Left forelimb (tissue), 1 donor: ENCODE results near the gene CACNA1D.
A peak's percentile ranks its signal among the peaks of the same experiment; 100 is the strongest.

Experiments used
- DNase-seq: peaks from one replicate; pipeline ENCODE4 v3.0.0-alpha.2; 2018; ENCODE audit warnings: low spot score

The CACNA1D gene

DNA sequence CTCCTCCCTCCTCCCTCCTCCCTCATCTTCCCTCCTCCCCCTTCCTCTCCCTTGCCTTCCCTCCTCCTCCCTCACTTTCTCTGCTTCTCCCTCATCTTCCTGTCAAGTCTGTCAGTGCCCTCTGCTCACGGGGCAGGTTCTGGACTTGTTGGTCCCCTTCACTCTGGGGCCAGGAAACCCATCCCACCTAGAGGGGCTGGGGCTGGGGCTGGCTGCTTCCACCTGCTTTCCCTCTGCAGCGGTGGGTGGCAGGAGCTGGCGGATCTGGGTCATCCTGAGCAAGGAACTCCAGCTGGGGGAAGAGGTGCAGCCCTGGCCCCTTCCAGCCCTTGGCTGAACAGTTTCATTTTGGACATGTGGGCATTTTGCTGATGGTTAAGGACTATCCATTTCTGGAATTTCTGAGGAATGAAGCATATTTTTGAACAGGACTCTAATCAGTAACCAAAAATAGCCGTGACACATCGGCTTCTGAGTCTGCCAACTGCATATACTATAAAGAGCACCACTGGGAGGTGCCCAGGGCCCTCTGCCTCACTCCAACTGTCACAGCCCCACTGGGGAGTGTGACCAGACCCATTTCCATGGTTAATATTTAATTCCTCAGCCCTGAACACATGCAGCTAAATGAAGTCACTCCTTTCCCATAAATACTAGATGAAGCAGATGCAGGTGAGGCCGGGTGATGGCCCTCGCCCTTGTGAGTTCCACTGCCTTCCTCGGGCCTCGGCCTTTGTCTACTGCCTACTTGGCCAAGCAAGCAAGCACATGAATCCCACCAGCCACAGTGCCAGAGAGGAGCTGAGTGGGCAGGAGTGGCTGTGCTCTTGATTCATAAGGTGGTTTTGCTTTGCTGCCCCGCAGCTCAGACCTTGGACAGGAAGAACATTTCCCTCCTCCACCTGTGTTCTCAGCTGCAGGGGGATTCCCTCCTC, 312.0 kb downstream of the CACNA1D start:
- peak; percentile 61 for DNase-seq

DNA sequence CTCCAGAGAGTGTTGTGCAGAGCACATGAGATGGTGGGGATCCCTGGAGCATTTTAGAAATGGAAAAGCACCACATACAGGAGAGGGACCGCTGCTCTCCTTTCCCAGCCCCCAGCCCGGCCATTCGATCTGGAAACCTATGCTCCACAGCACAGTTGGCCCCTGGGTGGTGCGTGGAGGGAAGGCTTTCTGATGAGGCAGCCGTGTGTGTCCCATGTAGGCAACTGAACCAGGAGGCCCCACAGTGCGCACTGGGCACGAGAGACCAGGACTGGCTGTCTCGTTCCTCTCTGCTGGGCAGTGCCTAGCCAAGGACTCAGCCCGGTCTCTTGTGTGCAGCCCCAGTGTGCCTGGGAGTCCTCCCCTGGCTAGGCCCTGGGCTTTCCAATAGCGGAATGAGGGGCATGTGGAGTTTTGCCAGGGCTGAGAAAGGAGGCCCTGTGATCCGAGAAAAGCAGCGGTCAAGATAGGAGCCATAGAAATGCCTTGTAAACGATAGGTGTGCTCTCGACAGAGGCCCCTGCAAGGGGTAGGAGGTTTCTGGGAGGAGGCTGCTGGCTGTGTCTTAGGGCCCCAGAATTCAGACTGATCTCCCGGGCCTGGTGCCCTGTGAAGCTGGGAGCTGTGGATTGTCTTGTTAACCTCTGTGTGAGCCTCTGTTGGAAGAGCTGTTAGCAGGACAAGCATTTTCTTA, 312.9 kb downstream of the CACNA1D start:
- DNase-seq, result peak; percentile 38

DNA sequence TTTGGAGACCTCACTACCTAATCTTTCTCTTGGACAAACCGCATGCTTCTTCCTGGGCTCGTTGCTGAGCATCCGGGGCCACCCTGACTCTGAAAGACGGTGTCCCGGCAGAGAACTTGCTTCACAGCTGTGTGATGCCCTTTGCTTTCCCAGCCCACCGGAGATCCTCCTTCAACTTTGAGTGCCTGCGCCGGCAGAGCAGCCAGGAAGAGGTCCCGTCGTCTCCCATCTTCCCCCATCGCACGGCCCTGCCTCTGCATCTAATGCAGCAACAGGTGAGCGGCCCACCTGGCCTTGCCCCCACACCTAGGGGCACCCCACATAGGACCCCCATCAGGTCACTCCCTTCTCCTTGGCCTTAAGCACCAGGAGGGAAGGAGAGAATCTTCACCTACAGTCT, 314.1 kb downstream of the CACNA1D start:
- peak; percentile 51 for DNase-seq

DNA sequence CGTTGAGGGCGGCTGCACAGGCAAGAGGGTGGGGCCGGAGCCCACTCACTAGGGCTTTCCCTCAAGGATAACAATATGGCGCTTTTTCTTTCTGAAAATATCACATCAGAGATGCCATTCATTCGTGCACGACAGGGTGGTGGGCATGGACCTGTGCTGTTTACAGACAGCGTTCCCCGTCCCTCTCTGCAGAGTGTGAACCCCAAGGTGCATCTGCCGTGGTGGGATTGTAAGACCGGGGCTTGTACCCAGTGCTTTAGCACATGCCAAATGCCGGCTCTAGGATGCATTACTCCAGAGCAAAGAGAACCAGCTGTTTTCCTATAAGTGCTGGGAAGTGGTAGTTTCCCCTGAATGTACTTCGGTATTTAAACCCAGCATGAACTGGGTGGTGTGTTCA, 314.9 kb downstream of the CACNA1D start:
- DNase-seq, result no peak

DNA sequence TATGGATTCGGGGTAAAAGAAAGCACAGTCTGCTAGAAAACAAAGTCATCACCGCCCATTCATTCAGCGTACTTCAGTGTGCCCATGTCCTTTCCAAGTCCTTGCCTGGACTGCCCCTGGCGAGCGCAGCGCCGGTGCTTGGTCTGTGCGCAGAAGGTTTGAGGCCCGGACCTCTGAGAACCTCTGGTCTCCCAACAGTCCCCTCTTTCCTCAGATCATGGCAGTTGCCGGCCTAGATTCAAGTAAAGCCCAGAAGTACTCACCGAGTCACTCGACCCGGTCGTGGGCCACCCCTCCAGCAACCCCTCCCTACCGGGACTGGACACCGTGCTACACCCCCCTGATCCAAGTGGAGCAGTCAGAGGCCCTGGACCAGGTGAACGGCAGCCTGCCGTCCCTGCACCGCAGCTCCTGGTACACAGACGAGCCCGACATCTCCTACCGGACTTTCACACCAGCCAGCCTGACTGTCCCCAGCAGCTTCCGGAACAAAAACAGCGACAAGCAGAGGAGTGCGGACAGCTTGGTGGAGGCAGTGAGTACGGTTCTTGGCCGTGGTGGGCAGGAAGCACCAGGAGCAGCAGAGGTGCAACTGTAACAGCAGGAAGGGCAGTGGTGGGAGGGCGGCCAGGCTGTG, 315.5 kb downstream of the CACNA1D start:
- peak; percentile 20 for DNase-seq

DNA sequence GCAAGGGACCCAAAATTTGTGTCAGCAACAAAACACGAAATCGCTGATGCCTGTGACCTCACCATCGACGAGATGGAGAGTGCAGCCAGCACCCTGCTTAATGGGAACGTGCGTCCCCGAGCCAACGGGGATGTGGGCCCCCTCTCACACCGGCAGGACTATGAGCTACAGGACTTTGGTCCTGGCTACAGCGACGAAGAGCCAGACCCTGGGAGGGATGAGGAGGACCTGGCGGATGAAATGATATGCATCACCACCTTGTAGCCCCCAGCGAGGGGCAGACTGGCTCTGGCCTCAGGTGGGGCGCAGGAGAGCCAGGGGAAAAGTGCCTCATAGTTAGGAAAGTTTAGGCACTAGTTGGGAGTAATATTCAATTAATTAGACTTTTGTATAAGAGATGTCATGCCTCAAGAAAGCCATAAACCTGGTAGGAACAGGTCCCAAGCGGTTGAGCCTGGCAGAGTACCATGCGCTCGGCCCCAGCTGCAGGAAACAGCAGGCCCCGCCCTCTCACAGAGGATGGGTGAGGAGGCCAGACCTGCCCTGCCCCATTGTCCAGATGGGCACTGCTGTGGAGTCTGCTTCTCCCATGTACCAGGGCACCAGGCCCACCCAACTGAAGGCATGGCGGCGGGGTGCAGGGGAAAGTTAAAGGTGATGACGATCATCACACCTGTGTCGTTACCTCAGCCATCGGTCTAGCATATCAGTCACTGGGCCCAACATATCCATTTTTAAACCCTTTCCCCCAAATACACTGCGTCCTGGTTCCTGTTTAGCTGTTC, 316.9 kb downstream of the CACNA1D start:
- DNase-seq, result peak; percentile 50

DNA sequence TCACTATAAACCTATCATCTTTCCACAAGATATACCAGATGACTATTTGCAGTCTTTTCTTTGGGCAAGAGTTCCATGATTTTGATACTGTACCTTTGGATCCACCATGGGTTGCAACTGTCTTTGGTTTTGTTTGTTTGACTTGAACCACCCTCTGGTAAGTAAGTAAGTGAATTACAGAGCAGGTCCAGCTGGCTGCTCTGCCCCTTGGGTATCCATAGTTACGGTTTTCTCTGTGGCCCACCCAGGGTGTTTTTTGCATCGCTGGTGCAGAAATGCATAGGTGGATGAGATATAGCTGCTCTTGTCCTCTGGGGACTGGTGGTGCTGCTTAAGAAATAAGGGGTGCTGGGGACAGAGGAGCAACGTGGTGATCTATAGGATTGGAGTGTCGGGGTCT, 318.0 kb downstream of the CACNA1D start:
- peak; percentile 22 for DNase-seq

DNA sequence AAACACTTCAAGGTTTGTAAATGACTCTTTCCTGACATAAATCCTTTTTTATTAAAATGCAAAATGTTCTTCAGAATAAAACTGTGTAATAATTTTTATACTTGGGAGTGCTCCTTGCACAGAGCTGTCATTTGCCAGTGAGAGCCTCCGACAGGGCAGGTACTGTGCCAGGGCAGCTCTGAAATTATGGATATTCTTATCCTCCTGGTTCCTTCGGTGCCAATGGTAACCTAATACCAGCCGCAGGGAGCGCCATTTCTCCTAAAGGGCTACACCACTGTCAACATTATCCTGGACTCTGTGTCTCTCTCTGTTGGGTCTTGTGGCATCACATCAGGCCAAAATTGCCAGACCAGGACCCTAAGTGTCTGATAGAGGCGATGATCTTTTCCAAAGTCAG, 318.8 kb downstream of the CACNA1D start:
- peak; percentile 8 for DNase-seq

DNA sequence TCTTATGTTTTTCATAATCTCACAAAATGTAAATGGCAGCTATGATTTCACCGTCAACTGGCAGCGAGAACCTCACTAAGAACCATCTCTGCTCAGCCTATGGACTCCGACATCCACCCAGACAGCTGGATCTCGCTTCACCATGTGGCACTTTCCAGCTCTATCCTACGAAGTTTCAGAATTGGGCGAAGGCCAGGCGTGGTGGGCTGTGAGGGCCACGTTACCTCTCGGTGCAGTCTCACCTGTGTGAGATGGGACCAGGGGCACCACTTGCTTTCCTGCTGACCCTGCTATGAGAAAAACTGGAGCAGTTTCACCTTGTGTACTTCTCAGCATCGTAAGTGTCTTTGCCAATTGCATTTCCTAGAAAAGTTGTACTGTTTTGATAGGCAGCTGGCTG, 319.5 kb downstream of the CACNA1D start:
- DNase-seq, result peak; percentile 4

DNA sequence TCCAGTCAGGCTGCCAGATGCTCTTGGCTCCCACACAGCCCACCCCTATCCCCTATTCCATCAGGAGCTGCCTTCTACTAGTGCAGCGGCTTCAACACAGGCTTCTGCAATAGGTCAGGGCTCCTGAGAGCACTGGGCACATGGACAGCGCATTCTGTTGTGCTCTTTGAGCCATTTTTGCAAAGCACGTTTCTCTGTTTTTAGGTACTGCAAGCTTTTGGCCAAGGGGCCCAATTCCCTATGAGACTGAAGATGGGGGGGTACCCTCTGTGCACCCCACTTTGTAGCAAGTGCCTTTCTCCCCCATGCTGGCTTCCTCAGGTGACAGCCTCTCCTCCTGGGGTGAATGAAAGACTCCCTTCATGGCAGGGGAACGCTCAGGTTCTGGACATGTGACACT, 320.7 kb downstream of the CACNA1D start:
- DNase-seq, result peak; percentile 22

DNA sequence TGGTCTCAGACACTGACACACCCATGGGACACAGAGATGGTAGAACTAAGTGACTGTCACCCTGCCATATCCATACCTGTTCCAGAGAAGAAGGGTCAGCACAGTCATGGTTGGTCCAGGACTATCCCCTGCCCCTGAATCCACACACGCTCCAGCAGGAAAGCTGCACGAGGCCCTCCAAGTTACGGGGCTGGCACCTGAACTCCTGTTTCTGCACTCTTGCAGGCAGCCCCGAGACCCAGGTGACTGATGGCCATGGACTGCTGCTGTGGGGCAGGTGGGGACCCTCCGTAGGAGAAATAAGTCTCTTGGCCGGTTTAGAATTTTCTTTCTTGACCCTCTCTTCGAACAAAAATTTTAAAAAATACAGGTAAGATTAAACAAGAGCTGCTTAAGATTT, 321.2 kb downstream of the CACNA1D start:
- DNase-seq, result peak; percentile 6

DNA sequence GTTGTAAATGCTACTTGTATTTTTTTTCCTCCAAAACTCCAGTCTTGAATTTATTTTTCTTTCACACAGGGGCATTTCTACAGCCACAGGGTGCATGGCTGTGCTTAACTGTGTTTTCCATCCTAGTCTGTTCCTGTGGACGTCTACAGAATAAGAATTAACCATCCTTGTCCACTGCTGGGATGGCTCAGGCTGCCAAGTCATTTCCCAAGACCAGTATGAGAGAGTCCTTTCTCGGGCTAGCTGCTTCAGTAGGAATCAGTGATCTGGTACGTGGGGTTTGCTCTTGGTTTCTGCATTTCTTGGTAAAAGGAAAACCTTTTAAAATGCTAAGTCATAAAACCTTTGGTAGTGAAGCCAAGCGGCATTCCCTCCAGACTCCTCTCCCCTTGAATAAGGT, 322.0 kb downstream of the CACNA1D start:
- DNase-seq, result no peak

DNA sequence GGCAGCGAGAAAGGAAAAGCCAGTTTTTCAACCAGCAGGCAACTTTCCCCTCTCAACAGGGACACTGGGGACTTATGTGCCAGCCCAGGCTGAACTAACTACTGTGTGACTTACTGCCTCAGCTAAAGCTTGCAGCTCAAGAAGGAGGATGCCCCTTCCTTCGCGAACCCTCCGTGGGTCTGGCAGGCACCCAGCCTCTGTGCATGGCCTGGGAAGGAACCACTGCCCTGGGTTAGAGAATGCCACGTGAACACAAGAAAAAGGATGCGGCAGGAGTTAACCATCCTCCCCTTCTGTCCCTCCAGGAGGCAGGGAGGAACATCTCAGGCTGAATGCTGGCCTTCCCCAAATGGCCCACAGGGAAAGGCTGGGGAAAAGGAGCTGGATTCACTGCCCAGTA, 322.8 kb downstream of the CACNA1D start:
- DNase-seq, result no peak

DNA sequence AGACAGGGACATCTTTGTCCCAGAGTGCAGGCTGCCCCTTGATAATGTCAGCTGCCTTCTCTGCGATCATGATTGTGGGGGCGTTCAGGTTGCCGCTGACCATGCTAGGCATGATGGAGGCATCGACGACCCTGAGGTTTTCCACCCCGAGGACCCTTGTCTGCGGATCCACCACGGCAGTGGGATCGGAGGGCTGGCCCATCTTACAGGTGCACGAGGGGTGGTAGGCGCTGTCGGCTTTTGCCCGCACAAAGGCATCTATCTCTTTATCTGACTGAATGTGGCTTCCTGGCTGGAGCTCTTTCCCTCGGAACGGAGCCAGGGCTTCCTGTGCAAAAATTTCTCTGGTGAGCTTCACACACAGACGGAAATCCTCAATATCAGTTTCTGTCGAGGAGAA, 323.4 kb downstream of the CACNA1D start:
- peak; percentile 38 for DNase-seq

DNA sequence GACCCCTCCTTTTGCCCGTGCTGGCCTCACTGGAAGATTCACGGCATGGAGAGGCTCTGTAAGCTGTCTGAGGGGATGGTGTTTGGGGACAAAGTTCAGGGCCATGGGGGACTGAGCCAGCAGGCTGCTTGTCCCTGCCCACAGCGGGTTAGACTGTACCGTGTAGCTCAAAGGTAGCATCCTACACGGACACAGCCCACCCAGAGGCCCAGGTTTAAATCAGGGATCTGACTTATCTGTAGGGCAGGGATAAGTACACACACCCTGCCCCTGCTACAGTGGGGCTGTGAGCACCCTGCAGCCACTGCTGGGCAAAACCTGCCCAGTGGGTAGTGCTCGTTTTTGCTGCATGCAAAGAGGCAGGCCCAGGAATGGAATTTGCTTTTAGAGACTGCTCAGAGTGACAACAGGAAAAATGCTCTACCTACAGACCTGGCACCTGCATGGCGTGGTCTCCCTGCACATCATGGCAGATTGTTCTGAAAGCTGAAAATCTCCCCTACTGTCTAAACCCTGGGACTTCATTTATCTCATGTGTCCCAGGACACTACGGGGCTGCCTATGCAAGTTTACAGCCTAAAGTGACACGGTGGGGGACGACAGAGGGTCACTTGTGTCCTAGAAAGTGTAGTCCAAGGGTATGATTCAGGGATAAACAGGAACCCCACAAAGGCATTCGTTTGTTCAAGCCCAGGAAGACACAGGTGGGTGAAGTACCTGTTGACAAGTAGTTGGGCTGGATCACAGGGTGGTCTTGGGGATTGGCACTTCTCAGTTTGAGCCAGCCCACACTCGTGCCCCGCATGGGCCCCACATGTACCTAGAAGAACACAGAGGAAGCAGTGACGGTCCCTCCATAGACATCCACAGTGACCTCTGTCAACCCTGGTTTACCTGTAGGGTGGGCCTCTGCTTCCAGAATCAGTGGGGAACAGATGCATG, 324.1 kb downstream of the CACNA1D start:
- peak; percentile 40 for DNase-seq

DNA sequence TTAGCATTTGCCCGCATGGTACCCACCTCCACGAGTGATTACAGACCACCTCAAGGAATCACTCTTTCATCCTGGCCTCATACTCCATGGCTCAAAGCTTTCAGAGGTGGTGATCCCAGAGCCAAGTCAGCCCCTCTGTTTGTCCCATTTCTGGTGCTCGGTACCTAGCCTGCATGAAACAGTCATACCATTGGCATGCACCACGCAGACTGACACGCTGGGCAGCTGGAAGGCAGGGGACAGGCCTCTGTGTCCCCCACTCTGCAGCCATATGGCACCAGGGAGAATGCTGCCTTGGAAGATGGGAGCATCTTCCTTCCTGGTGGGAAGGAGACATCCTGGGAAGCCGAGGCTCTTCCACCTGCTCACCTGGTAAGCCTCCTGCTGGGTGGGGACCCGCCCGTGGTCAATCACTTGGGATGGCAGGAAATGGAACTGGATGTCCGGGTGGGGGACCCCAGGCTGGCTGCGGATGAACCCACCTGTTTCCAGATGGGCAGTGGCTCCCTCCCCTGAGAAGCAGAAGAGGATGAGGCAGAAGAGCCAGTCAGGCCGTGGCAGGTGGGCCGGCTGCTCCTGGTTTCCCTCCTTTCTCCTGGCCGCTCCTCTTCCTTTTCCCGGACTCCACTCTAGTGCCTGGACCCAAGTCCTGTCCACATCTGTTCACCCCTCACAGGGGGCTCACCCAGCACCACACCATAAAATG, 324.9 kb downstream of the CACNA1D start:
- no peak for DNase-seq

DNA sequence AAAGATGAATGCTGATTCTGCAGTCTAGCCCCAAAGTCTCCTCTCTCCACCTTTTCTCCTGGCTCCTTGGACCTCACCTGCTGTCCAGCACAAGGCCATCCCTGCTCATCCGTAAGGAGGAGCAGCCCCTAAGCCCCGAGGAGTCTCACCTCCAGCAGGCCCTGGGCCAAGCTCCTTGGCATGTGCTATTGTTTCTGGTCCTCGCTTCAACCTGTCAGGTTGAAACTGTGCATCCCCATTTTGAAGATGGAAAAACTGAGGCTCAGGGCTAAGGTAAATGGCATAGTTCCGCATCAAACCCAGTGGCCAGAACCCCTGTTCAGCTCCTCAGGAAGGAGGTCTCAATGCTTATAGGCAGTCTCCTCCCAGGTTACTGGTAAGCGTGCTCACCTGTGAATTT, 325.7 kb downstream of the CACNA1D start:
- peak; percentile 51 for DNase-seq

DNA sequence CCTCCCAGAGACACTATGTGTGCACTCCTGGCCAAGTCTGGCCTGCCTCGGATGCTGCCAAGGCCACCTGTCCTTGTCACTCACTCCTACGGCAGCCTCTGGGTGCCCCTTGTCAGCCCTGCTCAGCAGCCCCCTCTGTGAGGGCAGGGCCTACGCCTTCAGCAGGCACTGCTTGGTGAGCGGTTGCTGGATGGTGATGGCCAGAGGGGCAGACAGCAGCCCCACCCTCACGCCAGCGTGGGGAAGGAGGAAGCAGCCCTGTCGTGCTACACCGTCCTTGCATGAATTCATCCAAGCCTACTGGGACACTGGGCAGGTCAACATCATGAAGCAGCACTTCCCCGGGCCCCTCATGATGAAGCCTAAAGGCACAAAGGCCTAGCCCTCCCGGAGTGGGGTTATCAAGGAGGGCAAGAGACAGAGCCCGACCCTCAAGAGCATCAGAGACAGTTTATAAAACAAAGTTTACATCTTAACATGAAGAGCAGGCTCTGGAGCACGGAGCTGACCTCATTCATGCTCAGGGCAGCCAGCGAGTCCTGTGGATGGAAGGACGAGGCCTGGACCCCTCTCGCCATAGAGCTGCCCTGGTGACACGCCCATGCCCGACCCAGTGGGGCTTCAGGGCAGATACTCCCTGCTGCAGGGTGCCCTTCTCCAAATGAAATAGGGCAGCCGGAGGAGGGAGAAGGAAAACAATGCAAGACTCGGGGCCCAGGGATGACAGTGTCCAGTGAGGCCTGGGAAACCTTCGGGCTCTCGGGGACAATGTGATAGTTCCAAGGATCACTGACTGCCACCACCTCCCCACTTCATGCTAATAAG, 326.6 kb downstream of the CACNA1D start:
- DNase-seq, result peak; percentile 65

DNA sequence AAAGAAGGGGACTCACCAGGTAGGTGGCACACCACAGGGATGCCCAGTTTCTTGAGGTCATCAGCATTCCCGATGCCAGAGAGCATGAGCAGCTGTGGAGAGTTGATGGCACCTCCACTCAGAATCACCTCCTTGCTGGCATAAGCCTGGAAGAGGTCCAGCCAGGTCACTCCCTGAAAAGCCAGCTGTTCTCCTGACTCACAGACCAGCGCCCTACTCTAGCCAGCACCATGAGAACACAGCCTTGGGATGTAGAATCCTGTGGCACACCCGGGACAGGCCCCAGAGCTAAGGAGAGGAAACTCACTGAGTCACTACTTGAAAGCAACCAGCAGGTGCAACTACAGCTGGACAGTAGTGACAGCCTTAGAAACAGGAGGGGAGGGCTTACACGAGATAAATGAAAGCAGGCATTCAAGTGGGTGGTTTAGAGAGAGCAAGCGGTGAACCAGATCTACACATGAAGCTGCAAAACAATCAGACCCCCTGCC, 327.3 kb downstream of the CACNA1D start:
- peak; percentile 3 for DNase-seq
